Non-pigmented ciliary epithelial cell (primary cell): ENCODE measurements around the gene CELA2B.

Source experiments
- DNase-seq: peaks from one replicate; pipeline ENCODE4 v3.0.0-alpha.2; 2010; ENCODE audit warnings: low read depth

The CELA2B gene

DNA sequence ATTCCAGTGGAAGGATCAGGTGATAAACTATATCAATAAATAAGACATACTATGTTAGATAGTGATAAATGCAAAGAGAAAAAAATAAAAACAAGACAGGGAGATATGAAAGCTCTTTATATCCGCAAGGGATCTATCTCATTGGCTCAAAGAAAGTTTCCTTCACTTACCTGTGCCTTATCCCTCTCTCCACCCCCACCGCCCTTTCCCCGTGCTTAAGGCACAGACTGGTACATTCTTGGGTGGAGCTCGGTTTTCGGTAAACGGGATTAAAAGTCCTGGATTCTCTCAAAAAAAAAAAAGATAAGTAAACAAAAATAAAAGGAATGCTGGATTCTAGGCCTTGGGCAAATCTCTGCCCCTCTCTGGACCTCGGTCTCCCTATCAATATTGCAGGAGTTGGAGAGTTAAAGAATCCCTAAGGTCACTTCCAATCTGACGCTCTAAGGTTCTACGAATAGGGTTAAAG lies 50.2 kb downstream of the CELA2B start:
- DNase-seq, result no peak

DNA sequence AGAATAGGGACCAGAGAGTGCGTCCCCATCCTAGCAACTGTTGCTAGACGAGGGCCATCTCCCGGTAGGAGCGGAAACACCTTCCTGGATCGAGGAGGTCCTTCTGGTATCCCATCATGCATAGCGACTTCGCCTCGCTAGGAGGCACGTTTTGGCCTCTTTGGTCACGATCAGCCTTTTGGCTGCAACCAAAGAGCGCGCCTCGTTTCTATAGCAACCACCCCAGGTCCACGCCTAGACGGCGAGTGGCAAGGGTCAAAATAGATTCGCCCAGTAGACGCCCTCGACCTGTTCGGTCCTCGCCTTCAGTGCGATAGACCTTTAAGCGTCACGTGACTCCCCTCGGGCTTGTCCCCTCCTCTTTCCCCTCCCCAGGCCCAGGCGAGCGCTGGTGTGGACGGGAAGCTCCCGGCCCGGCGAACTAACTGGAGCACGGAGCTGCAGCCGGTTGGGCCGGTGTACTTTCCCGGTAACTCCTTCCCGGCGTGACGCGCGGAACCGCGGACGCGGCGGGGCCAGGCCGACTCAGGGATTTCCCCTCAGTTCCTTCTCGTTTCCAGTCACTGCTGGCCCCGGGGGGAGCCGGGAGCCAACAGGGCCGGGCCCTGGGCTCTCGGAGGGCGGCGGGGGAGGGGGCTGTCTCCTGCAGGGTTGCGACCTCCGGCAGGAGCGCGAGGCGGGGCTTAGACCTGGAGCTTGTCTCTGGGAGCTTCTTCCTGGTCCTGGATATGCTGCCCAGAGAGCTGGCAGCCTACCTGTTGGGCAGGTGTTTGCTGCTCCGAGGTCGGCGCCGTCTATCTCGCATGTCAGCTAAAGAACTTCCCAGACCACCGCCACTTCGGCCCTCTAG lies 50.8 kb downstream of the CELA2B start, which contains the start of gene DNAJC16:
Gene DNAJC16, plus strand, starts transcription at position 359 of the 850 bp plus-strand sequence. CDS start 2,258 bp downstream, outside the sequence.
- DNase-seq, result peak; percentile 99

- no peak for DNase-seq
Measured at GRCh38 chr1:15531003-15531402, 55.1 kb downstream of the CELA2B start.

DNA sequence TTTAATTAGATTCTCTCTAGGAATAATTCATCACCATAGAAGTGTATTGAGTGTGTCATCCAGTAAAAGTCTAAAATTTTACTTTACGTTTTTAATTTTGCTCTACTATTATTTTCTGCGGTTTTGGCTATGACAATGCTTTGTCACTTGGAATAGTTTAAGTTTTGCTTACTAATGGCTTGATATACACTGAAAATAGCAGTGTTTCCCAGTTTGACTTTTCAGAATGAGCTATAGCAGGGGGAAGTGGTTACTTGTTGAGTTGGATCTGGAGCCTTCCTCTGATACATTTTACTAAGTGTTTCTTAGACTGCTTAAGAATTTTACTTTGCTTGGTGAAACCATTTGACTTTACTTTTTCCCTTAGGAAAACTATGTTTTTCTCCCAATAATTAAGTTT lies 55.8 kb downstream of the CELA2B start:
- DNase-seq, result no peak

GRCh38 chr1:15538771-15539170 lies 62.9 kb downstream of the CELA2B start:
- no peak for DNase-seq

GRCh38 chr1:15540186-15540585 lies 64.3 kb downstream of the CELA2B start:
- peak; percentile 44 for DNase-seq
